GM12878 (cell line): ENCODE results near the gene BMF. TPM values are rescaled to one million over a fixed set of nuclear protein-coding genes. Genes with fewer than 3 reads are reported as not detected.

ENCODE experiments used
- ATAC-seq: fragments of 200-7000 bp; cut with Tn5 transposase; 3 replicates; pipeline ENCODE4 v1.9.1; 2020; ENCODE audit warnings: mild to moderate bottlenecking, moderate library complexity
- BruUV-seq: library from RNA; stranded (reverse); fragments of 400-500 nt; replicated peaks from 2 replicates; lab custom pipeline; 2021; lab: Mats Ljungman, UMichigan
- CTCF ChIA-PET: fragments of 300-600 bp; sonication (Branson Sonifier 250); formaldehyde crosslinking; extraction: SDS; loops from one replicate; lab custom pipeline; 2021; ENCODE audit warnings: inconsistent platforms; lab: Yijun Ruan, JAX
- POLR2A ChIA-PET: fragments of 350-600 bp; formaldehyde crosslinking; extraction: SDS; loops from one replicate; lab custom pipeline; 2021; ENCODE audit warnings: inconsistent platforms; lab: Charles Lee
- RAD21 ChIA-PET: fragments of 300-600 bp; sonication (Branson Sonifier 250); formaldehyde crosslinking; loops from one replicate; lab custom pipeline; 2023; ENCODE audit warnings: antibody characterized with exemption; ENCODE audit not compliant: unreplicated experiment; lab: Charles Lee
- SMC1A ChIA-PET: fragments of 300-600 bp; sonication (Branson Sonifier 250); formaldehyde crosslinking; loops from one replicate; lab custom pipeline; 2023; ENCODE audit not compliant: unreplicated experiment, uncharacterized antibody; lab: Charles Lee
- DNase-seq: peaks from one replicate; pipeline ENCODE4 v3.0.0-alpha.2; 2011; ENCODE audit warnings: low read depth, low spot score
- FAIRE-seq: peaks from 3 replicates; lab custom pipeline; 2011; peaks lifted over from hg19 to GRCh38; lab: Jason Lieb, UNC
- H2AFZ ChIP-seq: 2 replicates; pipeline ENCODE4 v1.6.0; 2011; ENCODE audit warnings: low read depth, low read length, control low read depth; ENCODE audit not compliant: control insufficient read depth
- H3K27ac ChIP-seq: 2 replicates; pipeline ENCODE4 v1.5.1; 2011; ENCODE audit warnings: control low read depth; ENCODE audit not compliant: control insufficient read depth, insufficient read depth
- H3K27me3 ChIP-seq, 2 experiments: replicated peaks in 1 of 2; 2 replicates each; pipeline versions ENCODE4 v1.6.0 to v1.6.1; 2011; ENCODE audit warnings: low read length in 1 of 2; ENCODE audit not compliant: control insufficient read depth in 2 of 2, insufficient read depth in 2 of 2
- H3K36me3 ChIP-seq, 2 experiments: 2 replicates each; pipeline ENCODE4 v1.5.1; 2011; ENCODE audit warnings: low read length in 1 of 2; ENCODE audit not compliant: control insufficient read depth in 2 of 2, insufficient read depth in 2 of 2
- H3K4me1 ChIP-seq: 2 replicates; pipeline ENCODE4 v1.6.1; 2011; ENCODE audit warnings: mild to moderate bottlenecking, low read length, moderate library complexity, mixed read lengths; ENCODE audit not compliant: control insufficient read depth, insufficient read depth
- H3K4me2 ChIP-seq: 2 replicates; pipeline ENCODE4 v1.6.0; 2011; ENCODE audit warnings: control low read depth; ENCODE audit not compliant: control insufficient read depth, insufficient read depth
- H3K4me3 ChIP-seq: fragments of 200-600 bp; sonication (generic); 2 replicates; pipeline ENCODE4 v1.5.1; 2016
- H3K79me2 ChIP-seq: 2 replicates; pipeline ENCODE4 v1.6.0; 2011; ENCODE audit warnings: low read length; ENCODE audit not compliant: control insufficient read depth, insufficient read depth
- H3K9ac ChIP-seq: 2 replicates; pipeline ENCODE4 v1.8.0; 2011; ENCODE audit warnings: low read length, control low read depth, mixed read lengths; ENCODE audit not compliant: control insufficient read depth, insufficient read depth
- H3K9me3 ChIP-seq: replicated peaks from 3 replicates; pipeline ENCODE4 v1.5.1; 2011; ENCODE audit warnings: mild to moderate bottlenecking, low read length; ENCODE audit not compliant: control insufficient read depth, insufficient read depth
- H4K20me1 ChIP-seq: 2 replicates; pipeline ENCODE4 v1.6.0; 2011; ENCODE audit not compliant: control insufficient read depth, insufficient read depth
- BCL11A ChIP-seq: IDR thresholded peaks from 2 replicates; pipeline ENCODE4 v1.6.1; 2011; ENCODE audit warnings: low read depth, low read length
- BCLAF1 ChIP-seq: fragments of 450-650 bp; IDR thresholded peaks from 2 replicates; pipeline ENCODE4 v1.6.1; 2017; ENCODE audit warnings: antibody characterized with exemption, mild to moderate bottlenecking, moderate library complexity
- GATAD2B ChIP-seq: fragments of 450-650 bp; conservative IDR thresholded peaks from 2 replicates; pipeline ENCODE4 v1.6.1; 2017; ENCODE audit warnings: low read depth, mild to moderate bottlenecking, moderate library complexity
- MTA3 ChIP-seq: IDR thresholded peaks from 2 replicates; pipeline ENCODE4 v1.6.1; 2012; ENCODE audit warnings: low read length, inconsistent platforms, borderline replicate concordance
- RAD21 ChIP-seq: IDR thresholded peaks from 2 replicates; pipeline ENCODE4 v1.6.1; 2011; ENCODE audit warnings: mild to moderate bottlenecking, low read depth, low read length, moderate library complexity; ENCODE audit not compliant: insufficient read depth
- YBX1 ChIP-seq: fragments of 450-650 bp; IDR thresholded peaks from 2 replicates; pipeline ENCODE4 v1.6.1; 2016; ENCODE audit warnings: antibody characterized with exemption
- WGBS: methylation state at CpG from one replicate; pipeline ENCODE4 v1.1.6; 2016; ENCODE audit warnings: low lambda C conversion rate; ENCODE audit not compliant: insufficient replicate concordance, insufficient coverage; ENCODE audit errors: missing lambda C conversion rate; 5-methylcytosine and 5-hydroxymethylcytosine counted together
- in situ Hi-C: fragments of 300-500 bp; cut with MboI; formaldehyde crosslinking; loops from 9 replicates; pipeline ENCODE4 v1.14.3; 2018; ENCODE audit warnings: mixed read lengths
- intact Hi-C: fragments of 100-400 bp; cut with micrococcal nuclease; formaldehyde crosslinking; loops from one replicate; pipeline ENCODE4 v1.14.2; 2022; ENCODE audit not compliant: unreplicated experiment
- polyA plus RNA-seq, 11 experiments: library from polyadenylated mRNA; depleted of rRNA in 4 of 11; unstranded in 6 of 11; stranded (reverse) in 5 of 11; fragments of >200 nt; fragmentation: Nextera tagmentation in 4 of 11; fragmentation: Illumina TruSeq in 1 of 11; extraction: Ambion mirVana in 4 of 11; extraction: Trizol in 1 of 11; gene quantifications; 1 replicate in 1 of 11; 2 replicates in 10 of 11; pipeline versions ENCODE4 v1.2.1 to v1.2.3, GENCODE V29; 2011 to 2016; ENCODE audit warnings: inconsistent platforms in 2 of 11, missing spikeins in 2 of 11, low read depth in 1 of 11
- total RNA-seq, 4 experiments: library from RNA; depleted of rRNA in 3 of 4; stranded (reverse); fragments of >200 nt in 3 of 4; fragmentation: Illumina TruSeq in 1 of 4; extraction: Trizol in 1 of 4; gene quantifications; 2 replicates each; pipeline versions ENCODE4 v1.2.1 to v1.2.3, GENCODE V29; 2013 to 2021

The BMF gene
- total and polyA plus RNA-seq, 10 of the 15 experiments (the other 5 are each of a cell fraction or from before 2014, with no cell fraction given) = 0.82 to 34.9 (median 16.9) TPM

- H3K36me3 ChIP-seq = peaks cover 0 to 4% of the 10 kb centered on the region in 2 experiments; a peak in 2 of 4 replicates
- SMC1A ChIA-PET = interaction anchor here (0.6 to 29.7 kb wide), 12 partner anchors 10 to 1561 kb away, joined by 3 to 1082 read pairs (median 20); partner anchors contain the start of genes BUB1B and SRP14
- in situ Hi-C loops (loop anchor here (10.0 kb wide), 3 partner anchors 49 to 319 kb away; partner anchors contain the start of genes EIF2AK4 and FSIP1), intact Hi-C loops (loop anchor here (2.0 to 10.0 kb wide), 3 partner anchors 39 to 171 kb away; partner anchors contain the start of gene EIF2AK4)
- BruUV-seq = no TSS peak
- POLR2A ChIA-PET = interaction anchor here (1.3 to 17.1 kb wide), 6 partner anchors 11 to 58 kb away, joined by 3 to 307 read pairs (median 39); no protein-coding TSS in a partner anchor
- ATAC-seq (no peak), FAIRE-seq (no peak), DNase-seq (no peak)
- CTCF ChIA-PET = interaction anchor here (0.7 to 19.0 kb wide), 19 partner anchors 8 to 173 kb away, joined by 3 to 776 read pairs (median 11); partner anchors contain the start of genes BUB1B and SRP14
- TF ChIP-seq MTA3 (no peak), BCLAF1 (no peak), GATAD2B (no peak), BCL11A (no peak), YBX1 (no peak), RAD21 (no peak)
- H3K4me1 ChIP-seq = peaks cover 85% of the 10 kb centered on the region
- peaks cover 60% of the 10 kb centered on the region for H3K79me2 ChIP-seq
- RAD21 ChIA-PET = interaction anchor here (0.7 to 24.6 kb wide), 17 partner anchors 8 to 170 kb away, joined by 3 to 903 read pairs (median 5); partner anchors contain the start of gene BUB1B
- no peaks in the 10 kb centered on the region for H4K20me1 ChIP-seq
- peak overlapping the region; percentile 93 for H3K4me2 ChIP-seq
- peak overlapping the region; percentile 96 for H3K27ac ChIP-seq
- H3K27me3 ChIP-seq = no peaks in the 10 kb centered on the region
- H3K9me3 ChIP-seq = no peaks in the 10 kb centered on the region
- WGBS = 87% methylated on average over 7 of the region's 7 CpGs
- peak overlapping the region; percentile 61; the same call in 1 of the 2 replicates for H3K9ac ChIP-seq
- no peak overlapping the region for H2AFZ ChIP-seq
- H3K4me3 ChIP-seq = peak overlapping the region; percentile 73
These were observed 4.8 kb downstream of the BMF start for GRCh38 chr15:40103864-40104271.
